Renal pelvis (tissue), 4 donors: ENCODE results near the gene DAO. TPM values are rescaled to one million over a fixed set of nuclear protein-coding genes. Genes with fewer than 3 reads are reported as not detected.

Experiments
- DNase-seq: peaks from one replicate; pipeline ENCODE4 v3.0.0-alpha.2; 2013
- polyA plus RNA-seq, 3 donors: library from polyadenylated mRNA; unstranded; fragments of 120-200 nt; gene quantifications; one replicate each; pipeline ENCODE4 v1.2.1, GENCODE V29; 2013; ENCODE audit not compliant: insufficient read length in 3 of 3

The DAO gene
- polyA plus RNA-seq, 3 donors, result 0.60 to 1.5 (median 1.2) TPM

- no peak for DNase-seq
Measured at GRCh38 chr12:108875280-108875679, 4.6 kb upstream of the DAO start.

- no peak for DNase-seq
Measured at GRCh38 chr12:108875682-108876361, 4.1 kb upstream of the DAO start.

GRCh38 chr12:108876550-108876949 is 3.3 kb upstream of the DAO start:
- no peak for DNase-seq

- no peak for DNase-seq
Measured at GRCh38 chr12:108881953-108882352, 2.1 kb downstream of the DAO start.

GRCh38 chr12:108884116-108885012 is 4.5 kb downstream of the DAO start:
- DNase-seq, result no peak

GRCh38 chr12:108886873-108887629 is 7.2 kb downstream of the DAO start:
- no peak for DNase-seq

GRCh38 chr12:108888031-108888430 is 8.1 kb downstream of the DAO start:
- no peak for DNase-seq

GRCh38 chr12:108890208-108890607 is 10.3 kb downstream of the DAO start:
- no peak for DNase-seq

GRCh38 chr12:108895220-108895802 is 15.4 kb downstream of the DAO start:
- no peak for DNase-seq

GRCh38 chr12:108896336-108896735 is 16.4 kb downstream of the DAO start:
- DNase-seq, result no peak

- no peak for DNase-seq
Measured at GRCh38 chr12:108896817-108897216, 16.9 kb downstream of the DAO start.

GRCh38 chr12:108899145-108899544 is 19.3 kb downstream of the DAO start:
- no peak for DNase-seq

- DNase-seq, result no peak
Measured at GRCh38 chr12:108905725-108906124, 25.8 kb downstream of the DAO start.

- no peak for DNase-seq
Measured at GRCh38 chr12:108906971-108907370, 27.1 kb downstream of the DAO start.

GRCh38 chr12:108907839-108908351 is 28.0 kb downstream of the DAO start:
- DNase-seq, result no peak

- DNase-seq, result no peak
Measured at GRCh38 chr12:108910336-108910735, 30.4 kb downstream of the DAO start.

- DNase-seq, result no peak
Measured at GRCh38 chr12:108911915-108912314, 32.0 kb downstream of the DAO start.

- no peak for DNase-seq
Measured at GRCh38 chr12:108912361-108912760, 32.5 kb downstream of the DAO start.

- DNase-seq, result no peak
Measured at GRCh38 chr12:108914121-108914531, 34.2 kb downstream of the DAO start.

- DNase-seq, result no peak
Measured at GRCh38 chr12:108915632-108916133, 35.8 kb downstream of the DAO start.

- no peak for DNase-seq
Measured at GRCh38 chr12:108916336-108916735, 36.4 kb downstream of the DAO start.

GRCh38 chr12:108918206-108918605 is 38.3 kb downstream of the DAO start:
- DNase-seq, result no peak
